ENCODE data around the gene CSNK2B.

- TF ChIP-seq, protein P1, sequence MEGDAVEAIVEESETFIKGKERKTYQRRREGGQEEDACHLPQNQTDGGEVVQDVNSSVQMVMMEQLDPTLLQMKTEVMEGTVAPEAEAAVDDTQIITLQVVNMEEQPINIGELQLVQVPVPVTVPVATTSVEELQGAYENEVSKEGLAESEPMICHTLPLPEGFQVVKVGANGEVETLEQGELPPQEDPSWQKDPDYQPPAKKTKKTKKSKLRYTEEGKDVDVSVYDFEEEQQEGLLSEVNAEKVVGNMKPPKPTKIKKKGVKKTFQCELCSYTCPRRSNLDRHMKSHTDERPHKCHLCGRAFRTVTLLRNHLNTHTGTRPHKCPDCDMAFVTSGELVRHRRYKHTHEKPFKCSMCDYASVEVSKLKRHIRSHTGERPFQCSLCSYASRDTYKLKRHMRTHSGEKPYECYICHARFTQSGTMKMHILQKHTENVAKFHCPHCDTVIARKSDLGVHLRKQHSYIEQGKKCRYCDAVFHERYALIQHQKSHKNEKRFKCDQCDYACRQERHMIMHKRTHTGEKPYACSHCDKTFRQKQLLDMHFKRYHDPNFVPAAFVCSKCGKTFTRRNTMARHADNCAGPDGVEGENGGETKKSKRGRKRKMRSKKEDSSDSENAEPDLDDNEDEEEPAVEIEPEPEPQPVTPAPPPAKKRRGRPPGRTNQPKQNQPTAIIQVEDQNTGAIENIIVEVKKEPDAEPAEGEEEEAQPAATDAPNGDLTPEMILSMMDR (conservative IDR thresholded peaks at IDR 0.05) = no peak
- TF ChIP-seq ZFX (IDR thresholded peaks at IDR 0.05) = no peak
These were observed 25.2 kb downstream of the CSNK2B start for GRCh38 chr6:31691078-31691463.
